GM12872 (cell line): ENCODE results near the gene SYNGR3.

Experiments
- TF ChIP-seq, protein P1 (sequence below): IDR thresholded peaks from 3 replicates; pipeline ENCODE4 v1.5.1; 2011; ENCODE audit warnings: low read depth, mild to moderate bottlenecking, low read length, moderate library complexity; ENCODE audit not compliant: insufficient read depth

Gene SYNGR3

DNA sequence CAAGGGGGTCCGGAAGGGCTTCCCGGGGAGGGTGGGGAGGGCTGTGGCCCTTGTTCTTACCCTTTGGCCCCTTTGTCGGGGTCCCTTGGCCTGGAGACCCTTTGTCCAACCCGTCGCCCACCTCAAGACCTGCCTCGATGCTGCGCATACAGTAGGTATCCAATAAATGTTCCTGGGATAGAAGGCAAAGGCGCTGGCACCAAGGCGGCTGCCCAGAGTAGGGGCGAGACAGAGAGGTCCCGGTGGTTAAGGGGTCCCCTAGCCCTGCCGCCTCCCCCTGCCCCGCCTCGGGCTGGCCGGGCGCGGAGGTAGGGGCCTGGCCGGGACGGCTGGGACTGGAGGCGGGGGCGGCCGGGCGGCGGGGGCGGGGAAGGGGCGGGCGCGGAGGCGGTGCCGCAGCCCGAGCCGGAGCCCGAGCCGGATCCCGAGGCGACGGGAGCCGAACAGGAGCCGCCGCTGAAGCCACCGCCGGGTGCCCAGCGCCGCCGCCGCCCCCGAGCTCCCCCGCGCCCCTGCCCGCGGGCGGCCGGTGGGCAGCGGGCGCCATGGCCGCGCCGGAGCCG lies 36.8 kb downstream of the SYNGR3 start, which contains the start of gene NHERF2:
NHERF2 (plus strand) TSS at position 442 of the 563 bp plus-strand sequence; CDS start at position 546, 104 bp downstream.
- TF ChIP-seq, protein P1, sequence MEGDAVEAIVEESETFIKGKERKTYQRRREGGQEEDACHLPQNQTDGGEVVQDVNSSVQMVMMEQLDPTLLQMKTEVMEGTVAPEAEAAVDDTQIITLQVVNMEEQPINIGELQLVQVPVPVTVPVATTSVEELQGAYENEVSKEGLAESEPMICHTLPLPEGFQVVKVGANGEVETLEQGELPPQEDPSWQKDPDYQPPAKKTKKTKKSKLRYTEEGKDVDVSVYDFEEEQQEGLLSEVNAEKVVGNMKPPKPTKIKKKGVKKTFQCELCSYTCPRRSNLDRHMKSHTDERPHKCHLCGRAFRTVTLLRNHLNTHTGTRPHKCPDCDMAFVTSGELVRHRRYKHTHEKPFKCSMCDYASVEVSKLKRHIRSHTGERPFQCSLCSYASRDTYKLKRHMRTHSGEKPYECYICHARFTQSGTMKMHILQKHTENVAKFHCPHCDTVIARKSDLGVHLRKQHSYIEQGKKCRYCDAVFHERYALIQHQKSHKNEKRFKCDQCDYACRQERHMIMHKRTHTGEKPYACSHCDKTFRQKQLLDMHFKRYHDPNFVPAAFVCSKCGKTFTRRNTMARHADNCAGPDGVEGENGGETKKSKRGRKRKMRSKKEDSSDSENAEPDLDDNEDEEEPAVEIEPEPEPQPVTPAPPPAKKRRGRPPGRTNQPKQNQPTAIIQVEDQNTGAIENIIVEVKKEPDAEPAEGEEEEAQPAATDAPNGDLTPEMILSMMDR, result no peak

DNA sequence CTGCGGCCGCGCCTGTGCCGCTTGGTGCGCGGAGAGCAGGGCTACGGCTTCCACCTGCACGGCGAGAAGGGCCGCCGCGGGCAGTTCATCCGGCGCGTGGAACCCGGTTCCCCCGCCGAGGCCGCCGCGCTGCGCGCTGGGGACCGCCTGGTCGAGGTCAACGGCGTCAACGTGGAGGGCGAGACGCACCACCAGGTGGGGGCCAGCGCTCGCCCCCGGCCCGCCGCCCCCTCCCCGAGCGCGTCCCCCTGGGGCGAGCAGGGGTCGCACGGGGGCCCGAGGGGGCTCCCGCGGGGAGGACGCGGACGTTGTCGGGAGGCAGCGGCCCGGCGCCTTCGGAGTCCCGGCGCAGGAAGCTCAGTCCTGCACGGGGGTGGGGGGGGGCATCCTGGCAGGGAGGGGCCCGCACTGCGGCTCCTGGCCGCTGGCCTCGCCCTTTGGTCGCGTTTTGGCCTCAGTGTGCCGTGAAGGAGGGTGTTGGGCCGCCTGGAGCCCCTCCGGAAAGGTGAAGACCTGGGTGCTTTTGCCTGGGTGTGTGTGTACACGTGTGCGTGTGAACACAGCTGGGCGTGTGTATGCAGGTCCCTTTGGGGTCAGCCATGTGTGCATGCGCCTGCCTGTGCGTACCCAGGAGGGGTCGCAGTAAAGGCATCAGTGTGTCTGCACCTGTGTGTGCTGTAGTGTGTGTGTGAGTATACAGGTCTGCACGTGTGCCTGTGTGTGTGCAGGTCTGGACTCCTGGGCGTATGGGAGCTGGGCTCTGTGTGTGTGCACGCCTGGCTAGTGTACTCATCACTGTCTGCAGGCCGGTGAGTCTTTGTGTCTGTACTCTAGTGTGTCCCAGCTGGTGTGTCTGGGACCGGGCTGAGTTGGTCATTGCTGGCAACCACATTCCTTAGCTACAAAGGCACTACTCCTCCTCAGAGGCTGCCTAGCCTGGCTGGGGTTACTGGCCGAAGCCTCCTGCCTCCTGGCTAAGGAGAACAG lies 37.5 kb downstream of the SYNGR3 start:
- TF ChIP-seq, protein P1, result no peak

DNA sequence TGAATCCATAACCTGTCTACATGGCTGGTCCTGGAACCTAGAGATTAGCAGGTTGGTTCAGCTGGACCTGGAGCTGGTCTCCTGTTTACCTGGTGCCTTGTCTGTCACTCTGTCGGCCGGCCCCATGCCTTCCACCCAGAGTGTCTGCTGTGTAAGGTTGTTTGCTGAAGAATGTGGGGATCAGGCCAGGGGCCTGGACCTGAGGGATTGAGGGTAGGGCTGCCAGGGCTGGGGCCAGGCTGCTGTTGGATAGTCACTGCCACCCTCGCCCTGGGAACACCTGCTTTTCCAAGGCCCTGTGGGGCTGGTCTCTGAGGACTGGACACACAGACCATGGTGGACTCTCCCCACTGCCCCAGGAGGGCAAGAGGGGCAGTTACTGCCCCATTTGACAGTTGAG lies 38.4 kb downstream of the SYNGR3 start:
- TF ChIP-seq, protein P1, result no peak

DNA sequence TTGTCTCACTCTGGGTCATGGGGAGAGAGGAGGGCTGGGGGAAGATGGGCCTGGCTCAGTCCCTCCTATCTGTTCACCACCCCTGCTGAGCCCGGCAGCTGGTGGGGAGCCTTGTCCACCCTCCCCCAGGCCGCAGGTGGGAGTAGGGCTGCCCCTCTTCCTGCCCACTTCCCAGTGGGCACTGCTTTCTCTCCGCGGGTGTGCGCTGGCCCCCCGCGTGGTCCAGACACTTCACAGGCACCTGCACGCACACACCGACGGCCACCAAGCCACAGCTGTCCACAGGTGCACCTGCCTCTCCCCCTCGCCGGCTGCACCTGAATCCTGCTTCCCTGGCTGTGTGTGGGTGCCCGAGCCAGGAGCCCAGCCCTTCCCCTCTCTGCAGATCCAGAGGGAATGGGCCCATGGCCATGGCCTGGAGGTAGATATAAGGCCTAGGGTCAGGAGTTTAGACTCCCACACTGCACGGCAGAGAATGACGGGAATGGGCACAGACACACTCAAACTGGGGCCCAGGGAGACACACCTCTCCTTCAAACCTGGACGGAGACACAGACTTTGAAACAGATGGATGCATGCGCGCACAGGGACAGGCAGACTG lies 39.0 kb downstream of the SYNGR3 start:
- TF ChIP-seq, protein P1, result no peak

DNA sequence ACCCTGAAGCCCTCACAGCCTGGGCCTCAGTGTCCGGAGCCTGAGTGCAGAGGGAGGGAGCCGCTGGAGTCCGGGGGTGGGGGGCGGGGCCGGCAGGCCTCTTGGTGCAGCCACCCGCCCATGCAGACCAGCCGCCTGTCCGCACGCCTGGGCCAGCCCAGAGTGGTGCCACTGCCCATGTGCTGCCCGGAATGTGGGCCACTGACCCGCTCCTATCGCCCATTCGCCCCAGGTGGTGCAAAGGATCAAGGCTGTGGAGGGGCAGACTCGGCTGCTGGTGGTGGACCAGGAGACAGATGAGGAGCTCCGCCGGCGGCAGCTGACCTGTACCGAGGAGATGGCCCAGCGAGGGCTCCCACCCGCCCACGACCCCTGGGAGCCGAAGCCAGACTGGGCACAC lies 39.6 kb downstream of the SYNGR3 start:
- TF ChIP-seq, protein P1, result no peak

DNA sequence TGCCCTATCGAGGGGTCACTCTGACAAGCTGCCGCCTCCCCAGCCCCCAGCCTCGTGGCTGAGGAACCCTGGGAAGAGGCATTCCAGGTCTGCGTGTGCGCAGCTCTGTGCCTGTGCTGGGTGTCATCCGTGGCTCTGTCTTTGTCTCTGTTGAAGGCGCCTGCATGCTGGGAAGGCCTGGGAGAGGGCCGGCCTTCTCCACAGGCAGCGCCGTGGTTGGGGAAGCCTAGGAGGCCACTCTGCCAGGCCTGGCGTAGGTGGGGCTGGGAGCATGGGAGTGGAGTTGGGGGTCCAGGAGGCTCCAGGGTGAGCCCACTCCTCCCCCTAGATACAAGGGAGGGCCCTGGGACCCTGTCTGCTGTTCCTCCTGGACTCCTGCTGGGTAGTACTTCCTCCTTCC lies 40.3 kb downstream of the SYNGR3 start:
- TF ChIP-seq, protein P1, result no peak

DNA sequence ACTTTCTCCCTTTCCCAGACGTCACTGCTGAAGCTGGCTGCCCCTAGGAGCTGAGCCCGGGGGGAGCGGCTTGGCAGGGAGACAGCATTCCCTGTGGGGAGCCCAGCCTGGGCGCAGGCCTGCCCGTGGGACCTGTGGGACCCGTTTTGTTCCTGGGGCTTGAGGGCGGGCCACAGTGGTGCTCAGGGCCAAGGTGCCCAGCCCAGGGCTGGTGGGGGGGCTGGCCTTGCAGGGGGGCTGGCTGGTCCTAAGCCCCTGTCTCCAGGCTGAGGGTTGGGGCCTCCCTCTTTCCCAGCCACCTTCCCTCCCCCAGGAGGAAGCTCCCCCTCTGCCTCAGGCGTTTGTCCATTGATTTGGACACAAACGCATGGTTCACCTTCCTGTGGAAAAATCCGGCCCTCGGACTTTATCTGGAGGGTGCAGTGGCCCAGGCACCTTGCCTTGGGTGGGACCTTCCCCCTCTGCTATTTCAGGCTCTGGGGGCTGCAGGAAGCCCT lies 41.4 kb downstream of the SYNGR3 start:
- TF ChIP-seq, protein P1, result no peak
